GM12891 (cell line): ENCODE data around the gene PPP2R5D.

Experiments used
- PAX5 ChIP-seq: IDR thresholded peaks from 2 replicates; pipeline ENCODE4 v1.6.1; 2011; ENCODE audit warnings: low read length, moderate library complexity, mild to moderate bottlenecking; ENCODE audit not compliant: insufficient read depth, severe bottlenecking
- POLR2A ChIP-seq: IDR thresholded peaks from 2 replicates; pipeline ENCODE4 v1.6.1; 2011; ENCODE audit warnings: low read depth, low read length, control low read depth
- POLR2AphosphoS5 ChIP-seq: IDR thresholded peaks from 2 replicates; pipeline ENCODE4 v1.6.1; 2011; ENCODE audit warnings: low read depth, low read length, control low read depth
- POU2F2 ChIP-seq: IDR thresholded peaks from 2 replicates; pipeline ENCODE4 v1.6.1; 2011; ENCODE audit warnings: low read depth, mild to moderate bottlenecking, control low read depth, low read length, moderate library complexity
- TAF1 ChIP-seq: IDR thresholded peaks from 2 replicates; pipeline ENCODE4 v1.6.1; 2011; ENCODE audit warnings: low read depth, low read length, control low read depth

- TF ChIP-seq POLR2A (no peak), TAF1 (no peak), POLR2AphosphoS5 (no peak), POU2F2 (no peak), PAX5 (no peak)
Measured at GRCh38 chr6:43037706-43038105, 53.3 kb downstream of the PPP2R5D start.
